ENCODE results near the gene RAB22A.

The RAB22A gene

GRCh38 chr20:58287638-58288037 is 21.9 kb upstream of the RAB22A start:
- Histone ChIP-seq H2AFZ (ENCODE audit: low read depth) (no peak overlapping the region), H3K9ac (no peak overlapping the region), H3K4me1 (ENCODE audit: low read depth, poor library complexity, severe bottlenecking) (no peaks in the 10 kb centered on the region), H4K20me1 (ENCODE audit: insufficient read depth) (no peaks in the 10 kb centered on the region; the same call in 1 of the 2 replicates), H3K79me2 (ENCODE audit: insufficient read depth, low read depth) (peaks cover 13% of the 10 kb centered on the region), H3K27ac (no peak overlapping the region), H3K4me3 (IDR thresholded peaks at IDR 0.05; ENCODE audit: insufficient read depth, low read depth, low read length) (no peak overlapping the region), H3K36me3 (ENCODE audit: insufficient read depth) (no peaks in the 10 kb centered on the region), H3K27me3 (ENCODE audit: insufficient read depth, low read depth) (no peaks in the 10 kb centered on the region), H3K4me2 (no peak overlapping the region)
- TF ChIP-seq CTCF (conservative IDR thresholded peaks at IDR 0.05; ENCODE audit: low read depth, low read length): no peak

GRCh38 chr20:58289143-58289542 is 20.4 kb upstream of the RAB22A start:
- no peak for TF ChIP-seq CTCF (conservative IDR thresholded peaks at IDR 0.05; ENCODE audit: low read depth, low read length)
- H3K4me2 ChIP-seq: no peak overlapping the region
- no peaks in the 10 kb centered on the region for H3K27me3 ChIP-seq (ENCODE audit: insufficient read depth, low read depth)
- no peaks in the 10 kb centered on the region; the same call in 1 of the 2 replicates for H4K20me1 ChIP-seq (ENCODE audit: insufficient read depth)
- no peak overlapping the region for H3K4me3 ChIP-seq (IDR thresholded peaks at IDR 0.05; ENCODE audit: insufficient read depth, low read depth, low read length)
- H3K27ac ChIP-seq: no peak overlapping the region
- H3K4me1 ChIP-seq (ENCODE audit: low read depth, poor library complexity, severe bottlenecking): no peaks in the 10 kb centered on the region
- H3K36me3 ChIP-seq (ENCODE audit: insufficient read depth): no peaks in the 10 kb centered on the region
- H3K79me2 ChIP-seq (ENCODE audit: insufficient read depth, low read depth): peaks cover 13% of the 10 kb centered on the region
- no peak overlapping the region for H2AFZ ChIP-seq (ENCODE audit: low read depth)
- no peak overlapping the region for H3K9ac ChIP-seq

GRCh38 chr20:58293453-58293852 is 16.1 kb upstream of the RAB22A start:
- no peaks in the 10 kb centered on the region for H3K4me1 ChIP-seq (ENCODE audit: low read depth, poor library complexity, severe bottlenecking)
- H4K20me1 ChIP-seq (ENCODE audit: insufficient read depth): no peaks in the 10 kb centered on the region; the same call in 1 of the 2 replicates
- TF ChIP-seq CTCF (conservative IDR thresholded peaks at IDR 0.05; ENCODE audit: low read depth, low read length): no peak
- H3K27me3 ChIP-seq (ENCODE audit: insufficient read depth, low read depth): no peaks in the 10 kb centered on the region
- no peaks in the 10 kb centered on the region for H3K36me3 ChIP-seq (ENCODE audit: insufficient read depth)
- H3K4me3 ChIP-seq (IDR thresholded peaks at IDR 0.05; ENCODE audit: insufficient read depth, low read depth, low read length): no peak overlapping the region
- no peak overlapping the region for H2AFZ ChIP-seq (ENCODE audit: low read depth)
- no peak overlapping the region for H3K4me2 ChIP-seq
- peaks cover 13% of the 10 kb centered on the region for H3K79me2 ChIP-seq (ENCODE audit: insufficient read depth, low read depth)
- H3K9ac ChIP-seq: no peak overlapping the region
- no peak overlapping the region for H3K27ac ChIP-seq

- H3K4me2 ChIP-seq: no peak overlapping the region
- H4K20me1 ChIP-seq (ENCODE audit: insufficient read depth): no peaks in the 10 kb centered on the region; the same call in 1 of the 2 replicates
- H3K79me2 ChIP-seq (ENCODE audit: insufficient read depth, low read depth): peaks cover 13% of the 10 kb centered on the region
- no peak overlapping the region for H3K27ac ChIP-seq
- no peaks in the 10 kb centered on the region for H3K4me1 ChIP-seq (ENCODE audit: low read depth, poor library complexity, severe bottlenecking)
- TF ChIP-seq CTCF (conservative IDR thresholded peaks at IDR 0.05; ENCODE audit: low read depth, low read length): no peak
- no peaks in the 10 kb centered on the region for H3K27me3 ChIP-seq (ENCODE audit: insufficient read depth, low read depth)
- no peak overlapping the region for H3K9ac ChIP-seq
- no peak overlapping the region for H2AFZ ChIP-seq (ENCODE audit: low read depth)
- H3K36me3 ChIP-seq (ENCODE audit: insufficient read depth): no peaks in the 10 kb centered on the region
- H3K4me3 ChIP-seq (IDR thresholded peaks at IDR 0.05; ENCODE audit: insufficient read depth, low read depth, low read length): no peak overlapping the region
Observed at GRCh38 chr20:58294497-58295455, 14.7 kb upstream of the RAB22A start.

All from KMS-11 (cell line).